AG04450 (cell line): Measurements from ENCODE around the gene PNCK. TPM values are rescaled to one million over a fixed set of nuclear protein-coding genes. Genes with fewer than 3 reads are reported as not detected.
A peak's percentile ranks its signal among the peaks of the same experiment; 100 is the strongest.
"Not testable (repeated sequence)": the region's sequence is repeated elsewhere in the genome, so short reads cannot be mapped to it uniquely, and the experiment has no call there.

Source experiments
- CTCF ChIA-PET: fragments of 300-600, 350-600 bp; formaldehyde crosslinking; extraction: SDS; loops from one replicate; lab custom pipeline; 2022; ENCODE audit warnings: antibody characterized with exemption, inconsistent platforms; lab: Charles Lee
- POLR2A ChIA-PET: fragments of 350-600 bp; formaldehyde crosslinking; extraction: SDS; loops from one replicate; lab custom pipeline; 2021; ENCODE audit warnings: antibody characterized with exemption, inconsistent platforms; lab: Yijun Ruan, JAX
- DNase-seq: peaks from one replicate; pipeline ENCODE4 v3.0.0-alpha.2; 2011; ENCODE audit warnings: low read depth, low spot score
- H3K27ac ChIP-seq: one replicate; pipeline ENCODE4 v1.5.1; 2012; ENCODE audit warnings: low read depth, low read length, control low read depth
- H3K27me3 ChIP-seq: one replicate; pipeline ENCODE4 v1.6.0; 2012; ENCODE audit warnings: low read length; ENCODE audit not compliant: control insufficient read depth, insufficient read depth
- H3K4me3 ChIP-seq: 2 replicates; pipeline ENCODE4 v1.5.1; 2011; ENCODE audit warnings: mild to moderate bottlenecking, low read depth, low read length, control low read depth
- H3K9me3 ChIP-seq: 2 replicates; pipeline ENCODE4 v1.5.1; 2012; ENCODE audit warnings: low read length; ENCODE audit not compliant: control insufficient read depth, insufficient read depth
- polyA plus RNA-seq: library from polyadenylated mRNA; depleted of rRNA; stranded (reverse); fragments of >200 nt; gene quantifications from 2 replicates; pipeline ENCODE4 v1.2.3, GENCODE V29; 2011
- TF ChIP-seq, protein P1 (sequence below): IDR thresholded peaks from 2 replicates; pipeline ENCODE4 v1.5.1; 2011; ENCODE audit warnings: low read depth, low read length, control low read depth, inconsistent platforms

Gene PNCK
- polyA plus RNA-seq, 1 experiment: not detected

DNA sequence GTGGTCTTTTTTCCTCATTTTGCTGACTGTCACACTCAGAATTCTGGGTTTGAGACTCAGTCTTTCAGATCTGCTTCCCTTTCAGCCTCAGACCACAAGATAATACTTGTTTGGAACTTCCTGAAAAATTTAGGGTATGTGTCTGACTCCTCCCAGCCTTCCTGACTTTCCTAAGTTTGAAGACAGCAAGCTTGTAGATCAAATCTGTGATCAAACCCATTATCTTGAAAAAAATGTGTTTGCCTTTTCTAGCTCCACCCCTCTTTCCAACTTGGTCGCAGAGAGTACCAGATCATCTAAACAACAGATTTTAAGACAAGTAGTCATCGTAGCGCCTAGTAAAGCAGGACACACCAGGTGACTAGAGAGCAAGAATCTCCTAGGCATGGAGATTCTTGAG is 40.6 kb upstream of the PNCK start:
- TF ChIP-seq, protein P1, sequence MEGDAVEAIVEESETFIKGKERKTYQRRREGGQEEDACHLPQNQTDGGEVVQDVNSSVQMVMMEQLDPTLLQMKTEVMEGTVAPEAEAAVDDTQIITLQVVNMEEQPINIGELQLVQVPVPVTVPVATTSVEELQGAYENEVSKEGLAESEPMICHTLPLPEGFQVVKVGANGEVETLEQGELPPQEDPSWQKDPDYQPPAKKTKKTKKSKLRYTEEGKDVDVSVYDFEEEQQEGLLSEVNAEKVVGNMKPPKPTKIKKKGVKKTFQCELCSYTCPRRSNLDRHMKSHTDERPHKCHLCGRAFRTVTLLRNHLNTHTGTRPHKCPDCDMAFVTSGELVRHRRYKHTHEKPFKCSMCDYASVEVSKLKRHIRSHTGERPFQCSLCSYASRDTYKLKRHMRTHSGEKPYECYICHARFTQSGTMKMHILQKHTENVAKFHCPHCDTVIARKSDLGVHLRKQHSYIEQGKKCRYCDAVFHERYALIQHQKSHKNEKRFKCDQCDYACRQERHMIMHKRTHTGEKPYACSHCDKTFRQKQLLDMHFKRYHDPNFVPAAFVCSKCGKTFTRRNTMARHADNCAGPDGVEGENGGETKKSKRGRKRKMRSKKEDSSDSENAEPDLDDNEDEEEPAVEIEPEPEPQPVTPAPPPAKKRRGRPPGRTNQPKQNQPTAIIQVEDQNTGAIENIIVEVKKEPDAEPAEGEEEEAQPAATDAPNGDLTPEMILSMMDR: no peak
- no peak for DNase-seq
- POLR2A ChIA-PET: no interaction called here
- CTCF ChIA-PET: interaction anchor here (0.7 kb wide), 1 partner anchor 329 kb away, joined by 4 read pairs; no protein-coding TSS in a partner anchor
- Histone ChIP-seq H3K9me3 (no peaks in the 10 kb centered on the region), H3K4me3 (no peak overlapping the region), H3K27me3 (no peaks in the 10 kb centered on the region), H3K27ac (no peak overlapping the region)

DNA sequence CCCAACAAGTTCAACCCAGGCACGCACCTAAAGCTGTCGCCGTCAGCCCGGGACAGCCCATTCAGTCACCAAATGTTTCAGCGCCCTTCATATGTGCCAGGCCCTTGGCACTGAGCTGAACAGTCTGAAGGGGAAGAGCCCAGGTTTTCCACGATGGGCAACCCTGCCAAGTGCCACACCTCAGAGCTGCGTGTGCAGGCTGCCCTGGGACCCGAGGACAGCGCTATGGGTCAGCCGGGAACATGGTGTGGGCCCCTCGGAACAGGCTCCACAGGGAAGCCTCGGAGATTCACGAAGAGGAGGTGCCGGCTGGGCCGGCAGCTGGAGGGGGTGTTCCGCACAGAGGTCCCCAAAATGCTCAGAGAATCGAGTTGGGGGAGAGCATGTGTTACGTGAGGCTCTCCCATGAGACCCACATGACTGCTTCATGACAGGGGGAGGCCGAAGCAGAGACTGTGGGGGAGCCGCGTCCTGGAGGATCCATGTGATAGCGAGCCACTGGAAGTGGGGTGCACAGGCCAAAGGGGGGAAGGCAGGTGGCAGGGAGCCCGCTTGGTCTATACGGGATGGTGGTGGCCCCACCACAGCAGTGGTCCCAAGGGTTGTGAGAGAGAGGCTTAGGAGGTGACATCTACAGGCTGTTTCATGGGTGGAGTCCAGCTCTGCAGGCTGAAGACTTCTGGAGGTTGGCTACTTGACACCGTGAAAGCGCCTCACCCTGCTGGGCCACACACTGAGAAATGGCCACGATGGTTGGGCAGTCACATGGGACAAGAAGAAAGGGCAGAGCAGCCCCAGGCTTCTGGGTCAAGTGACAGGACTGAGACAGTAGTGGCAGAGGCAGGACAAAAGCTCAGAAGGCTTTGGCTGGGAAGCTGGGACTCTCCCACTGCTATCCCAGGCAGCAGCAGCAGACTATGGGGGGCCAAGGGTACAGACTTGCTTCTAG is 36.4 kb upstream of the PNCK start:
- no peaks in the 10 kb centered on the region for H3K27me3 ChIP-seq
- H3K4me3 ChIP-seq: no peak overlapping the region
- no peaks in the 10 kb centered on the region for H3K9me3 ChIP-seq
- TF ChIP-seq, protein P1: no peak
- no peak for DNase-seq
- ChIA-PET POLR2A (interaction anchor here (0.6 kb wide), 1 partner anchor 191 kb away, joined by 3 read pairs; no protein-coding TSS in a partner anchor), CTCF (interaction anchor here (1.1 to 2.9 kb wide), 3 partner anchors 10 to 170 kb away, joined by 3 to 11 read pairs (median 4); no protein-coding TSS in a partner anchor)
- no peak overlapping the region for H3K27ac ChIP-seq

DNA sequence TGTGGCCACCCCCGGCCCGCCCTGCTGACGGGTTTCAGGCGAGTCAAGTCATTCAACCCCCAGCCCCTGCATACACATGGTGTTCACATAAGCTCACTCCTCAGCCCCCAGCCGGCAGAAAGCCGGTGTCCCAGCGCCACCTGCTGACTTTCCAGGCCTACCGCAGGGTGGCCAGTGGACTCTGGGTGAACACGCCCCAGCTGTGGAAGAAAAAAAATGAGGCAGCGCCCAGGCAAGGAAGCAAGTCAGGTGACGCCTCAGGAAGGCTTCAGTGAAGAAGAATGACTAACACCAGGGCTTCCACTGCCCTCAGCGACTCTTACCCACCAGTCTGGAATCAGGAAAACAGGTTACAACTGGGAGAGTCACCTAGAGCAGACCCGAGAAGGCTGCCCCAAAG is 34.8 kb upstream of the PNCK start:
- TF ChIP-seq, protein P1: peak; percentile 64
- H3K27ac ChIP-seq: no peak overlapping the region
- H3K9me3 ChIP-seq: no peaks in the 10 kb centered on the region
- H3K27me3 ChIP-seq: no peaks in the 10 kb centered on the region
- POLR2A ChIA-PET: no interaction called here
- CTCF ChIA-PET: interaction anchor here (1.1 to 2.9 kb wide), 11 partner anchors 8 to 766 kb away, joined by 3 to 21 read pairs (median 6); partner anchors contain the start of gene SLC6A8
- no peak overlapping the region for H3K4me3 ChIP-seq
- peak; percentile 33 for DNase-seq

DNA sequence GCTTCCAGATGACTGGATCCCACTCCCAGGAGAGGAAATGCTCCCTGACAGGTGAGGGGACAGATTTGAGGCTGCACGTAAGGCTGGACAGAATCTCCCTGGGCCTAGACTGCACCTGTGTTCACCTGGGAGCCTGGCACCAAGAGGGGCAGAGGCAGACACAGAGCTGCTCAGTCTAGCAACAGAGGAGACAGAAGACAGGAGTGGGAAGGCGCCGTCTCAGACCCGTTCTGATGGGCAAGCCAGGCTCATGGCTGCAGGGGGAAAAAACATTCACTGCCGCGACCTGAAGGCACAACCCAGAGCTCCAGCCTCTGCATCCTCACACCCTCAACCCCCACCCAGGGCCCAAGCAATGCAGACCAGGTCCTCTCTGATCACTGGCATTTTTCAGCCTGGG is 33.8 kb upstream of the PNCK start:
- Histone ChIP-seq H3K9me3 (no peaks in the 10 kb centered on the region), H3K27ac (no peak overlapping the region), H3K27me3 (no peaks in the 10 kb centered on the region), H3K4me3 (no peak overlapping the region)
- ChIA-PET CTCF (interaction anchor here (1.1 to 2.9 kb wide), 9 partner anchors 9 to 765 kb away, joined by 3 to 21 read pairs (median 6); partner anchors contain the start of gene SLC6A8), POLR2A (no interaction called here)
- no peak for DNase-seq
- TF ChIP-seq, protein P1: no peak

DNA sequence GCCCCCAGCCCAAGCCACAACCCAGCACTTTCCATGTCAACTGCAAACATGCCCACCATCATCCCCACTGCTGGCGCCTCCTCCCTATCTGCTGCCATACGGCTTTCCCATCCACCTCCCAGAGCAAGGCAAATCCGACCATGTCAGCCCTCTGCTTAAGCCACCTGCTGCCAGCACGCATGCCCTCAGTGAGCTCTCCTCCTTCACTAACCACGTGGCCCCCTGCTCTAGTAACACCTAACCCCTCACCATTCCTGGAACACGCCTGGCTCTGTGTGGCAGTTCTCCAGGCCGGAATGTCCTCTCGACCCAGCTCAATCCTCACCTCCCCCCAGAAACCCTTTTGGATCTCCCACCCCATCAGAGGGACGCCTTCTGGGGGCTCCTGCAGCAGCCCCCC is 33.2 kb upstream of the PNCK start:
- no peak overlapping the region for H3K27ac ChIP-seq
- H3K4me3 ChIP-seq: no peak overlapping the region
- TF ChIP-seq, protein P1: no peak
- CTCF ChIA-PET: interaction anchor here (2.6 kb wide), 2 partner anchors 20 to 167 kb away, joined by 6 to 21 read pairs; partner anchors contain the start of gene SLC6A8
- DNase-seq: no peak
- no peaks in the 10 kb centered on the region for H3K27me3 ChIP-seq
- POLR2A ChIA-PET: no interaction called here
- no peaks in the 10 kb centered on the region for H3K9me3 ChIP-seq

DNA sequence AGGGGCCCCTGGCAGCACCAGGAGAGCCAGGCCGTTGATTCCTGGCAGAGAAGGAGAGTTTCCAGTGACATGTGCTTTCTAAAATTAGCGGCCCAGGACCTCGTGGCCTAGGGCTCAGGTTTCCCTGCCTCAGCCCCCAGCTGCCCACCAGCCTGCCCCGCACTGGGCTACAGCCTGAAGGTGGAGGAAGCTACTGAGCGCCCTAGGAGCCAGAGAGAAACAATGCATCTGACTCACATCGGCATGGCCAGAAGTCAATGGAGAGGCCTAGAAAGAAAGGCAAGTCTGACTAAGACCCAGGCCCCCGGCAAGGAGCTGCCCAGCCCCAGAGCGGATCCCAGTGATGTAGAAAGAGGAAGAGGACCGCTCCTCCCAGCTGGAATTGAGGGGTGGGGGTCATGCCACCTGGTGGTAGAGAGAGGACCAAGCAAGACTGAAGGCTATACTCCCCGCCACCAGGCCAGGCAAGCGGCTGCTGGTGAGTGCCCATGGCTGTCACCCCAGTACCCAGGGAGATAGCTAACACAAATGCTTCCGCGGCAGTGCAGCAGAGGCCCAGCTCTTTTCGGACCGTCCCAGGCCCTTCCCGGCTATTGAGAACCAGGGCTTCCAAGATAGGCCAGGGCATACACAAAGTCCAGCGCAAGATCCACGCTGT is 31.9 kb upstream of the PNCK start:
- POLR2A ChIA-PET, DNase-seq, H3K9me3 ChIP-seq, CTCF ChIA-PET, H3K27me3 ChIP-seq, H3K27ac ChIP-seq, H3K4me3 ChIP-seq: not testable (repeated sequence)
